Loucy (cell line): ENCODE results near the gene ASTN2.

ENCODE experiments used
- H2AFZ ChIP-seq: fragments of 200-600 bp; sonication (generic); 2 replicates; pipeline ENCODE4 v1.6.0; 2016; ENCODE audit warnings: antibody characterized with exemption, mild to moderate bottlenecking, low read length, moderate library complexity
- H3F3A ChIP-seq: fragments of 200-600 bp; 2 replicates; pipeline ENCODE4 v1.6.0; 2016; ENCODE audit warnings: antibody characterized with exemption, low read depth, mild to moderate bottlenecking
- H3K27me3 ChIP-seq: fragments of 200-600 bp; sonication (generic); 2 replicates; pipeline ENCODE4 v1.6.1; 2014; ENCODE audit warnings: low read length, mild to moderate bottlenecking; ENCODE audit not compliant: insufficient read depth, poor library complexity, severe bottlenecking
- H3K36me3 ChIP-seq: fragments of 200-600 bp; sonication (generic); 2 replicates; pipeline ENCODE4 v1.6.1; 2016; ENCODE audit warnings: low read length; ENCODE audit not compliant: insufficient read depth
- H3K4me1 ChIP-seq: fragments of 200-600 bp; sonication (generic); 2 replicates; pipeline ENCODE4 v1.5.1; 2014; ENCODE audit warnings: low read length, mild to moderate bottlenecking; ENCODE audit not compliant: insufficient read depth, poor library complexity, severe bottlenecking
- H3K4me2 ChIP-seq: fragments of 200-600 bp; sonication (generic); 2 replicates; pipeline ENCODE4 v1.6.0; 2014; ENCODE audit warnings: antibody characterized with exemption, low read length, low read depth, mild to moderate bottlenecking; ENCODE audit not compliant: poor library complexity, severe bottlenecking
- H3K4me3 ChIP-seq: fragments of 200-600 bp; sonication (generic); 2 replicates; pipeline ENCODE4 v1.5.1; 2014; ENCODE audit warnings: low read length, mild to moderate bottlenecking, mixed read lengths; ENCODE audit not compliant: poor library complexity, severe bottlenecking
- H3K79me2 ChIP-seq: fragments of 200-600 bp; sonication (generic); 2 replicates; pipeline ENCODE4 v1.6.1; 2014; ENCODE audit warnings: low read length; ENCODE audit not compliant: insufficient read depth
- H3K9ac ChIP-seq: fragments of 200-600 bp; sonication (generic); 2 replicates; pipeline ENCODE4 v1.6.0; 2014; ENCODE audit warnings: mild to moderate bottlenecking, low read depth, low read length, moderate library complexity; ENCODE audit not compliant: poor library complexity, severe bottlenecking
- H3K9me2 ChIP-seq: fragments of 200-600 bp; sonication (generic); replicated peaks from 2 replicates; pipeline ENCODE4 v1.6.1; 2016; ENCODE audit warnings: low read depth, low read length, mixed read lengths
- H3K9me3 ChIP-seq: fragments of 200-600 bp; sonication (generic); 2 replicates; pipeline ENCODE4 v1.6.1; 2014; ENCODE audit warnings: mild to moderate bottlenecking, antibody characterized with exemption, low read length, low read depth; ENCODE audit not compliant: insufficient read depth
- H4K20me1 ChIP-seq: fragments of 200-600 bp; sonication (generic); 2 replicates; pipeline ENCODE4 v1.6.0; 2014; ENCODE audit warnings: antibody characterized with exemption, low read length, mild to moderate bottlenecking; ENCODE audit not compliant: insufficient read depth, poor library complexity, severe bottlenecking
- EZH2phosphoT487 ChIP-seq: fragments of 200-600 bp; IDR thresholded peaks from 2 replicates; pipeline ENCODE4 v1.6.1; 2018; ENCODE audit warnings: antibody characterized with exemption, mild to moderate bottlenecking, moderate library complexity, borderline replicate concordance
- TF ChIP-seq, protein P1 (sequence below): fragments of 200-600 bp; sonication (generic); conservative IDR thresholded peaks from 2 replicates; pipeline ENCODE4 v1.5.1; 2014; ENCODE audit warnings: mild to moderate bottlenecking, antibody characterized with exemption, low read length

The ASTN2 gene

DNA sequence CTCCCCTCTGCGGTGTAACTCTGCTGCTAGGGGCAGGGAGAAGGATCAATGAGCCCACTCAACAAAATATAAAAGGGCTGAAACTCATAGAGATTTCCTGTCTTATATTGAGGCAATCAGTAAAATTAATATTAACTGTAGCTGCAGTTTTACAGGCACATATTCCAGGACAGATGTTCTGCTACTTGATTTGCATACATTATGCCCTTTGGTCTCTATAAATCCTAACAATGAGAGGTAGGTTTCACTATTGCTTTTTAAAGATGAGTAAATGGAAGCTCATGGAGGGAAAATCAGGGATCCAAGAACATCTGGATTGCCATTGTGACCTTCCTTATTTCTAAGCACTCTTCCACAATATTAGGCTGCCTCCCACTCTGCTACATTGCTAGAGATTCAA is 751.3 kb downstream of the ASTN2 start:
- Histone ChIP-seq H3K27me3 (no peaks in the 10 kb centered on the region), H3K4me1 (no peaks in the 10 kb centered on the region), H3K9me2 (no peaks in the 10 kb centered on the region), H3K4me3 (no peak overlapping the region), H3K4me2 (no peak overlapping the region), H3K9me3 (no peaks in the 10 kb centered on the region), H3F3A (no peaks in the 10 kb centered on the region), H3K36me3 (no peaks in the 10 kb centered on the region), H3K9ac (no peak overlapping the region), H3K79me2 (no peaks in the 10 kb centered on the region), H2AFZ (no peak overlapping the region), H4K20me1 (no peaks in the 10 kb centered on the region)
- no peak for TF ChIP-seq EZH2phosphoT487
- TF ChIP-seq, protein P1, sequence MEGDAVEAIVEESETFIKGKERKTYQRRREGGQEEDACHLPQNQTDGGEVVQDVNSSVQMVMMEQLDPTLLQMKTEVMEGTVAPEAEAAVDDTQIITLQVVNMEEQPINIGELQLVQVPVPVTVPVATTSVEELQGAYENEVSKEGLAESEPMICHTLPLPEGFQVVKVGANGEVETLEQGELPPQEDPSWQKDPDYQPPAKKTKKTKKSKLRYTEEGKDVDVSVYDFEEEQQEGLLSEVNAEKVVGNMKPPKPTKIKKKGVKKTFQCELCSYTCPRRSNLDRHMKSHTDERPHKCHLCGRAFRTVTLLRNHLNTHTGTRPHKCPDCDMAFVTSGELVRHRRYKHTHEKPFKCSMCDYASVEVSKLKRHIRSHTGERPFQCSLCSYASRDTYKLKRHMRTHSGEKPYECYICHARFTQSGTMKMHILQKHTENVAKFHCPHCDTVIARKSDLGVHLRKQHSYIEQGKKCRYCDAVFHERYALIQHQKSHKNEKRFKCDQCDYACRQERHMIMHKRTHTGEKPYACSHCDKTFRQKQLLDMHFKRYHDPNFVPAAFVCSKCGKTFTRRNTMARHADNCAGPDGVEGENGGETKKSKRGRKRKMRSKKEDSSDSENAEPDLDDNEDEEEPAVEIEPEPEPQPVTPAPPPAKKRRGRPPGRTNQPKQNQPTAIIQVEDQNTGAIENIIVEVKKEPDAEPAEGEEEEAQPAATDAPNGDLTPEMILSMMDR: no peak

DNA sequence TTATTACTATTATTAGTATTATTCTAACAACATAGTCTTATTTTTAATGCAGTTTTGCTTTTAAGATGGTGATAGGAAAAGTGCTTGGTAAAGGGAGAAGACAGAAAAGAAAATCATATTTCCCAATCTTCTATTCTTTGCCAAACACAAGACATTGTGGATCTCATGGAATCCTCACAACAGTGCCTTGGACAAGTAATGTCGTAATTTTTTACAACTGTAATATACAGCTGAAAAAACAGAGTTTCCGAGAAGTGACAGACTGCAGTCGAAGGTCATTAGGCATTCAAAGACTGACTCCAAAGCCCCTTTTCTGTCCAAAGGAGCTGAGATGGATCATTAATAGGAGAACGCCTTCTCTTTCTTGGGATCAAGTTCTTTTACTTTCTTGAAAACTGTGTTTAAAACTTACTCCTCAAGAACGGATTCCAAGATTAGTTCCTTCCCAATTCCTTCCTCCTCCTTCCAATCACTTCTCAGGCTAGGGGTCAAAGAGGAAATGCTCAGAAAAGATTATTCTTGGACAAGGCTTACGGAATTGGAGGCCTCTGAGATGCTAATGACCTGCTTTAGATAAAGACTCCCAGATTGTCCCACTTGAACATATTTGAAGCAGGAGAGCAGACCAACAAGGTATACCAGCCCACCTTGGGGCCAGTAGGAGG is 752.1 kb downstream of the ASTN2 start:
- Histone ChIP-seq H3K9ac (no peak overlapping the region), H3K36me3 (no peaks in the 10 kb centered on the region), H3K4me1 (no peaks in the 10 kb centered on the region), H3K4me2 (no peak overlapping the region), H2AFZ (no peak overlapping the region), H3K27me3 (no peaks in the 10 kb centered on the region), H4K20me1 (no peaks in the 10 kb centered on the region), H3K79me2 (no peaks in the 10 kb centered on the region), H3K9me3 (no peaks in the 10 kb centered on the region), H3K9me2 (no peaks in the 10 kb centered on the region), H3F3A (no peaks in the 10 kb centered on the region), H3K4me3 (no peak overlapping the region)
- TF ChIP-seq EZH2phosphoT487: no peak
- TF ChIP-seq, protein P1: no peak

DNA sequence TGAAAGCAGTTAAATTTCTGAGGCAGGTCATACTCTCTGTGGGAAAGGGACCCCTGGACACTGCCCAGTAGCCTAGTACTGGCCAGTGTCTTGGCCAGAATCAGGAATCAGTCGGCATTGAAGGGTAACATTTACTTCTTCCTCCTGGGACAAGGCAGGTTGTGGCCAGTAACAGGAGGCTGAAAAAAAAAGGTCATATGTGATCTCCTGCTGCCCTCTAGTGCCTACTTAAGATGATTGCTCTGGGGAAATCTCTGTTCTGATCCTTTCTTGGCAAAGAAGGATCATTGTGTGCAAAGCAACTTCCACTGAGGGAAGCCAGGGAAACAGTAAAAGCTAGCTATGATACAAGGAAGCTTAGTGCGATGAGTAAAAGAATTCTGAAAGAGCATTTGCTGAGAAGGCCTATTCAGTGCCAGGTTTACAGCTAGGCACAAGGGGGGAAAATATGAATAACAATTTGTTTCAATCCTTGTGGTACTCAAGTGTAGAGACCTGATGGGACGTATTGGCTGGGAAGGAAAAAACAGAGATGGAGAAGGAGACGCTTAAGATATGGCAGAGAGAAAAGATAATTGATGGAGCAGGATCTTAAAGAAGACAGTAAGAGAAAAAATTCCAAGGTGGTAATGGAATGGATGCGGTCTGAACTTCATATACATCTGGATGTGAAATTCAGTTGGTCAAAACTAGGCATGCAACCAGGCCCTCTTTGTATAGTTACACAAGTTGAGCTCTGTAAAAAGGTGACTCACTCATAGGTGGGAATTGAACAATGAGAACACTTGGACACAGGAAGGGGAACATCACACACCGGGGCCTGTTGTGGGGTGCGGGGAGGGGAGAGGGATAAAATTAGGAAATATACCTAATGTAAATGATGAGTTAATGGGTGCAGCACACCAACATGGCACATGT is 753.6 kb downstream of the ASTN2 start:
- Histone ChIP-seq H3K27me3 (no peaks in the 10 kb centered on the region), H3K4me2 (no peak overlapping the region), H3K9me2 (no peaks in the 10 kb centered on the region), H2AFZ (no peak overlapping the region), H3K36me3 (no peaks in the 10 kb centered on the region), H3F3A (no peaks in the 10 kb centered on the region), H3K9me3 (no peaks in the 10 kb centered on the region), H3K4me1 (no peaks in the 10 kb centered on the region), H4K20me1 (no peaks in the 10 kb centered on the region), H3K4me3 (no peak overlapping the region), H3K9ac (no peak overlapping the region), H3K79me2 (no peaks in the 10 kb centered on the region)
- TF ChIP-seq, protein P1: peak; percentile 82
- TF ChIP-seq EZH2phosphoT487: no peak
